CD1c-positive myeloid dendritic cell (primary cell): ENCODE measurements around the gene NSL1.
A peak's percentile ranks its signal among the peaks of the same experiment; 100 is the strongest.
"Not testable (repeated sequence)": the region's sequence is repeated elsewhere in the genome, so short reads cannot be mapped to it uniquely, and the experiment has no call there.

Experiments used
- DNase-seq: peaks from one replicate; pipeline ENCODE4 v3.0.0-alpha.2; 2016; ENCODE audit errors: extremely low spot score

NSL1 gene

DNA sequence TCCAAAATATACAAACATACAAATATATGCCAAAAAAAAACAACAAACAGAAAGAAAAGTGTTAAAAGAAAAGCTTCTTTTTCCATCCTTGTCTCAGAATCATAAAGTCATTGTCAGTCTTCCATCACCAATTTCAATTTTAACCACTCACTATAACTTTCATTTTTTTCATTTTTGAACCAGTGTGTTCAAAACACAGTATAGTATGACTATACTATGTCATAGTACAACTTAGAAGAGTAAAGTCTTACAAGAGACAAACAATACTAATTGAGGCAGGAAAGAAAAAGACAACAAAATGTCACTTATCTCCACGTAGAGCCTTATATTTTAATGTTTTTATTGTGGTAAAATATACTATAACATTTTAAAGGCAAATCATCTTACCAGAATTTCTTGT lies 7.6 kb downstream of the NSL1 start:
- DNase-seq, result no peak

DNA sequence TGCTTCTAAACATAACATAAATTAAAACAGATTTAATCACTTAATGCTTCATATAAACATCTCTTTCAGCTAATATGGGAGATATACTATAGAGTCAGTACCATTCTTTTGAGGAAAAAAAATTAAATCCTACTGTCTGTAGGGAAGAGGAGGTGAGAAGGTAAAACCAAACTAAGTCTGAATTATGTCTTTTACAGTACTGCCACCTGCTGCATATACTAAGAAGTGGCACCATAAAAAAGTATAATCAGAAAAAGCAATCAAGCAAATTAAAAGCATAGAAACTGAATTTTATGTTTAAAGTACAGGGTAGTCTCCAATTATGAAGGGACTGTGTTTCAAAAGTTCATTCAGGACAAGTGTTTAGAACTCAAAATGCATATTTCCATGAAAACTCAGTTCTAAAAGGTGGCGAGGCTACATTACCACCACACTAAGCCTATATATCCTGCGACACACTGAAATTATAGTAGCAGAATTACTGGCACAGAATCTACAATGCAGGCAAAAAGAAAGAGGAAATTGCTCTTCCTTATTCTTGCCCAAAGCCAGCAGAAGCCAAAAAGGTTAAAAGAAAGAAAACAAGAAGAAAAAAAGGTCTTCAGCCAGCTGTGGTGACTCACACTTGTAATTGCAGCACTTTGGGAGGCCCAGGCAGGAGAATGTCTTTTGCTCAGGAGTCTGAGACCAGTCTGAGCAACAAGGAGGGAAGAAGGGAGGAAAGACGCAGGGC lies 9.0 kb downstream of the NSL1 start:
- peak; percentile 58 for DNase-seq

DNA sequence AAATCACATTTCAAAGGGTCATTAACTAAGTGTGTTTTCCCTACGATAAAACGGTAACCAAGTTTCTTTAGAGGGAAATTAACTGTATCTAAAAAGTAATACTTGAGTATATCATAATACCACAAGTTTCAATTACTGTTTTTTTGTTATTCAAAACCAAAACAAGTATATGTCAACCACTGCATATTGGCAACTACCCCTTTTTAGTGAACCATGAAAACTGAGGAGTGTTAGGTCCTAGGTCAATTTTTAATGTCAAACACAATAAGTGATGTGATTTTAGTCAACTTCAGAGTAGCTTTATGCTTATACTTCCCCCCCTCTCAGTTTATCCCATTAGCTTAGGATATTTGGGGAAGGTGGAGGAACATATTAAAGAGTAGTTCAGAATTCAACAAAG lies 10.4 kb downstream of the NSL1 start:
- no peak for DNase-seq

DNA sequence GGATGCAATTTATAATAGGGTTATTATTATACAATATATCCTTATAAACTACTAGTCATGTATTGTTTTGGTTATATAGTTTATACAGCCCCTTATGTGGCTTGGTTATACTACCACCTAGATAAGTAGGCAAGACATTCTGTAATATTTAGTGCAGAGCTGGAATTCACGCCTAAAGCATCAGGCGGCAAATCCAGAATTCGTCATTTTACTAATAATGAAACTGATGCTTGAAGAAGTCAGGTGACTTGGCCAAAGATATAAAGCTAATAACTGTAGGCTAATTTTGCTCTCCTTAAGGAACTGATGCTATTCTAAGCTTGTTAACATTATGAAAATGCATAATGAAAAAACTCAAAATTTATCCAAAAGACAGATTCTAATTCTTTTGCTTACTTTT lies 10.8 kb downstream of the NSL1 start:
- no peak for DNase-seq

DNA sequence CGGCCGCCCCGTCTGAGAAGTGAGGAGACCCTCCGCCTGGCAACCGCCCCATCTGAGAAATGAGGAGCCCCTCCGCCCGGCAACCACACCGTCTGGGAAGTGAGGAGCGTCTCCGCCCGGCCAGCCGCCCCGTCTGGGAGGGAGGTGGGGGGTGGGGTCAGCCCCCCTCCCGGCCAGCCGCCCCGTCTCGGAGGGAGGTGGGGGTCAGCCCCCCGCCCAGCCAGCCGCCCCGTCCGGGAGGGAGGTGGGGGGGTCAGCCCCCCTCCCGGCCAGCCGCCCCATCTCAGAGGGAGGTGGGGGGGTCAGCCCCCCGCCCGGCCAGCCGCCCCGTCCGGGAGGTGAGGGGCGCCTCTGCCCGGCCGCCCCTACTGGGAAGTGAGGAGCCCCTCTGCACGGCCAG lies 12.5 kb downstream of the NSL1 start:
- not testable (repeated sequence) for DNase-seq

DNA sequence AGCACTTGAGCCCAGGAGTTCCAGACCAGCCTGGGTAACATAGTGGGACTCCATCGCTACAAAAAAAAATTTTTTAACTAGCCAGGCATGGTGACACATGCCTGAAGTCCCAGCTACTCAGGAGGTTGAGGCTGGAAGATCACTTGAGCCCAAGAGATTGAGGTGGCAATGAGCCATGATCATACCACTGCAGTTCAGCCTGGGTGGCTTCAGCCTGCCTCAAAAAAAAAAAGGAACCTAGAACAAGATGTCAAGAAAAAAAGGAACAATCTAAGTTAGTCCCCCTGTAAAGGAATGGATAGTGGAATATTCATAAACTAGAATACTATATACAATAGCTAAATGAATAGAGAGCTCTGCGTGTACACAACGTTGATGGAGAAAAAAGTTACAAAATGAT lies 14.4 kb downstream of the NSL1 start:
- peak; percentile 44 for DNase-seq

DNA sequence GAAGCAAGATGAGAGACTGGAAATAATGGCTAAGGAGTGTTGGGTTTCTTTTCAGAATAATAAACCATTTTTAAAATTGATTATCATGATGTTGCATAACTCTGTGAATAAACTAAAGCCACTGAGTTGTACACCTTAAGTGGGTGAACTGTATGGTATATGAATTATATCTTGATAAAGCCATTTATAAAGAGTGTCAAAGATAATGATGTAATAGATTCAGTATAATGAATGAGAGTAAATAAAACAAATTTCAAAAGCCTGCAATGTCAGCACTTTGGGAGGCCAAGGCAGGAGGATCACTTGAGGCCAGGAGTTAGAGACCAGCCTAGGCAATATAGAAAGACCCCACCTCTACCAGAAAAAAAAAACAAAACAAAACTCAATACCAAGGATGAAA lies 16.3 kb downstream of the NSL1 start:
- no peak for DNase-seq

DNA sequence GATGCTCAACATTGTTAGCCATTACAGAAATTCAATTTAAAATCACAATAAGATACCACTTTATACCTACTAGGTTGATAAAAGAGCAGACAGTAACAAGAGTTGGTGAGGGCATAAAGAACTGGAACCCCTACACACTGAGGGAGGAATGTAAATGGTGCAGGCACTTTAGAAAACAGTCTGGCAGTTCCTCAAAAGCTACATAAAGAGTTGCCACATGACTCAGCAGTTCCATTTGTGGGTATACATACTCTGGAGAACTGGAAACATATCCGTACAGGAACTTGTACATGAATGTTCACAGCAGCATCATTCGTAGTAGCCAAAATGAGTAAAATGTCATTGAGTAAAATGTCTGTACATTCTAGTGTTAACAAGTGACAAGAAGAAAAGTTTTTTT lies 17.0 kb downstream of the NSL1 start:
- DNase-seq, result peak; percentile 82

DNA sequence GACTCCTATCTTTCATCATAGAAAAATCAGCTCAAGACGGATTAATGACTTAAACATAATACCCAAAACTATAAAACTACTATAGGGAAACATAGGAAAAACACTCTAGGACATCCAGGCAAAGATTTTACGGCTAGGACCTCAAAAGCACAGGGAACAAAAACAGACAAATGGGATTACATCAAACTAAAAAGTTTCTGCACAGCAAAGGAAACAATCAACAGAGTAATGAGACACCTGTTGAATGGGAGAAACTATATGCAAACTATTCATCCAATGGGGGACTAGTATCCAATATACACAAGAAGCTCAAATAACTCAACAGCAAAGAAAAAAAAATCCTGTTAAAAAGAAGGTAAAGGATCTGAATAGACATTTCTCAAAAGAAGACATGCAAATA lies 18.6 kb downstream of the NSL1 start:
- no peak for DNase-seq

DNA sequence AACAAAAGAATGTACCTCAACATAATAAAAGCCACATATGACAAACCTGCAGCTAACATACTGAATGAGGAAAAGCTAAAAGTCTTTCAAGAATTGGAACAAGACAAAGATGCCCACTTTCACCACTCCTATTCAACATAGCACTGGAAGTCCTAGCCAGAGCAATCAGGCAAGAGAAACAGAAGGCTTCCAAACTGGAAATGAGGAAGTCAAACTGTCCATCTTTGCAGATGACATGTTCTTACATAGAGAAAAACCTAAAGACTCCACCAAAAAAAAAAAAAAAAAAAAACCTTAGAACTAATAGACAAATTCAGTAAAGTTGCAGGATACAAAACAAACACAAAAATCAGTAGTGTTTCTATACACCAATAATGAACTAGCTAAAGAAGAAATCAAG lies 20.2 kb downstream of the NSL1 start:
- peak; percentile 20 for DNase-seq

DNA sequence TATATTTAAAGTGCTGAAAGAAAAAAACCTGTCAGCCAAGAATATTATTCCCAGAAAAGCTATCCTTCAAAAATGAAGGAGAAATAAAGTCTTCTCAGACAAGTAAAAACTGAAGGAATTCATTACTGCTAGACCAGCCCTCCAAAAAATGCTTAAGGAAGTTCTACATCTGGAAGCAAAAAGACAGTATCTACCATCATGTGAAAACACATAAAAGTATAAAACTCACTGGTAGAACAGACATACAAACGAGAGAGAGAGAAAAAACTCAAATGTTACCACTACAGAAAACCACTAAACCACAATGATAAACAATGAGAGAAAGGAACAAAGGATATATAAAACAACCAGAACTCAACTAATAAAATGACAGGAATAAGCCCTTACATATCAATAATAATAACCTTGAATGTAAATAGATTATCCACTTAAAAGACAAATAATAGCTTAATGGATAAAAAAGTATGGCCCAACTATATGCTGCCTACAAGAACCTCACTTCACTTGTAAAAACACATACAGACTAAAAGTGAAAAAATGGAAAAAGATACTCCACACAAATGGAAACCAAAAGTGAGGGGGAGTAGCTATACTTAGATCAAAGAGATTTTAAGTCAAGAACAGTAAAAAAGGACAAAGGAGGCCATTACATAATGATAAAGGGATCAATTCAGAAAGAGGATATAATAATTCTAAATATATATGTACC lies 22.0 kb downstream of the NSL1 start:
- DNase-seq, result no peak

DNA sequence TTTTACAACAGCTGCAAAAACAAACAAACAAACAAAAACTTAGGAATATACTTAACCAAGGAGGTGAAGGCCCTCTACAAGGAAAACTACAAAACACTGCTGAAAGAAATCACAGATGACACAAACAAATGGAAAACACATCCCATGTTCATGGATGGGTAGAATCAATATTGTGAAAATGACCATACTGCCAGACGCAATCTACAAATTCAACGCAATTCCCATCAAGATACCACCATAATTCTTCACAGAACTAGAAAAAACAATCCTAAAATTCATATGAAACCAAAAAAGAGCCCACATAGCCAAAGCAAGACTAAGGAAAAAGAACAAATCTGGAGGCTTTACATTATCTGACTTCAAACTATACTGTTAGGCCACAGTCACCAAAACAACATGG lies 24.8 kb downstream of the NSL1 start:
- not testable (repeated sequence) for DNase-seq

DNA sequence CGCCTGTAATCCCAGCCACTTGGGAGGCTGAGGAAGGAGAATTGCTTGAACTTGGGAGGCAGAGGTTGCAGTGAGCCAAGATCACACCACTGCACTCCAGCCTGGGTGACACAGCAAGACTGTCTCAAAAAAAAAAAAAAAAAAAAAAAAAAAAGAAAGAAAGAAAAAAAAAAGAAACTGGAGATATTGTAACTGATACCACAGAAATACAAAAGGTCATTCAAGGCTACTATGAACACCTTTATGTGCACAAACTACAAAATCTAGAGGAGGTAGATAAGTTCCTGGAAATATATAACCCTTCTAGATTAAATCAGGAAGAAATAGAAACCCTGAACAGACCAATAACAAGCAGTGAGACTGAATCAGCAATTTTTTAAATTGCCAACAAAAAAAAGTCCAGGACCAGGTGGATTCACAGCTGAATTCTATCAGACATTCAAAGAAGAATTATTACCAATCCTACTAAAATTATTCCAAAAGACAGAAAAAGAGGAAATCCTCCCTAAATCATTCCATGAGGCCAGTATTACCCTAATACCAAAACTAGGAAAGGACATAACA lies 26.8 kb downstream of the NSL1 start:
- DNase-seq, result not testable (repeated sequence)

DNA sequence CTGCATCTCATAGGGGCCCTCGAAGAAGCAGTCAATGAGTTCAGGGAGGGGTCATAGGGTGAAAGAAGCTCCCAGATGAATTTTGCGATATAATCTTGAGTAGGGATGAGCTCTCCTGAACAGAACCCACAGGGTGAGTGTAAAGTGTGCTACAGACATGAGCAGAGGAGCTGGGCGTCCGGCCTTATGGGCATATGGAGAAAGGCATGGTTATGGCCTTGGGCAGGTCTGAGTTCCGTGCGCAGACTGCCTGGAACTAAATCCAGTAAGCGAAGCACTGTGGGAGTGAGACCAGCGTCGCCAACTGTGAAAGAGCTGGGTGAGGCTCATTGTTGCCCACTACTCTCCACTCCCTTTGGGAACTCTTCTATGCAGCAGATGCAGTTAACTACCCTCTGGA lies 28.7 kb downstream of the NSL1 start:
- no peak for DNase-seq

DNA sequence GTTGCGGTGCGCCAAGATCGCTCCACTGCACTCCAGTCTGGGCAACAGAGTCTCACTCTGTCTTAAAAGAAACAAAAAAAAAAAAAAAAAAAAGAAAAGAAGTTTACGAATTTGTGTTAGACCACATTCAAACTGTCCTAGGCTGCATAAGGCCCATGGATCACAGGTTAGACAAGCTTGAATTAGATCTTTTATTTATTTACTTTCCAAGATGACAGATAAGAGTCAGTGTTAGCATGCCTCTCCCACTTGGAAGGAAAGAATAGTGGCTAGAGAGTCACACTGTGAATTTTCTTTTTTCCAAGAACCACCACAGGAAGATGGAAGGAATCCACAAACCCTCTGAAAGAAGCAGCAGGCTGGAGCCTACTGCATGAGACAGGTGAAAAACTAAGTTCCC lies 29.3 kb downstream of the NSL1 start:
- no peak for DNase-seq

DNA sequence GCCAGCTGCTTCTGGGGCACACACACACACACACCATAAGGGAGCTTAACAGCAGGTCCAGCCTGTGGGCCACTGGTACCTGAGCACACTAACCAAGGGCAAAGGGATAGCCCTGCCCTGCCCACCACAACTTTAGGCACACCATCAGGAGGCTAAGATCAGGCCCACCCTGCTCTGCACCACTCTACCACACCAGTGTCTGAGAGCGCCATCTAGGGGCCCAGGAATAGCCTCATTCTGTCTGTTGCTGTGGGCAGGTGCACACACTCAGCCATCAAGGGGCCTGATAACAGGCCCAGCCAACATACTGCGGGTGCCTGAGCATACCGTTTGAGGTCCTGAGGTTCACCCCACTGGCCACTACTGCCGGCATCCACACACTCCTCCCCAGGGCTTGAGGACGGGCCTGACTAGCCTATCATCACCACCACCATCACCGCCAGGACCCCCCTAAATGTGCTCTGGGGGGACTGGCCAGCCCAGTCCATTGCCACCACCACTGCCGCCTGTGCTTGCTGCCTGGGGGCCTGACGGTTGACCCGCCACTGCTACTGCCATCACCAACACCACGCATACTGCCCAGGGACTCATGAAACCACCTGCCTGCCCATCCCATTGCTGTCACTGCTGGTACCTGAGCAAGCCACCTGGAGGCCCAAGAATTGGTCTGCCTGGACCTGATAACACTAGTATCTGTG lies 31.3 kb downstream of the NSL1 start:
- peak; percentile 46 for DNase-seq

DNA sequence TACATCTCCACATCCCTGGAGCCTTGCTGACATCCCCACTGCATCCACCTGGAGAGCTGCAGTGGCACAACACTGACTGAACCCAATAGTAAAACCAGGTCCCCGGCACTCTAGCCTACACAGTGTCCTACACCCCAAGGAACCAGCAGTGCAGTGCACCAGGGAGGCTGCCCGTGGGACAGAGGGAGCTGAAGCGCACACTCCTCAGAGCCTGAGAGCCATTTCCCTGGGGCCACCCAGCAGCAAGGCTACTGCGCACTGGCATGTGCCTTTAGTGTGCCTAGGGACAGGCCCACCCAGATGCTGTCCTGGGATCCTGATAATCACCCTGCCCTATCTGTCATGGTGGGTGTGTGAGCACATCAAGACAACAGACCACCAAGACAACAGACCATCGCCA lies 31.9 kb downstream of the NSL1 start:
- no peak for DNase-seq

DNA sequence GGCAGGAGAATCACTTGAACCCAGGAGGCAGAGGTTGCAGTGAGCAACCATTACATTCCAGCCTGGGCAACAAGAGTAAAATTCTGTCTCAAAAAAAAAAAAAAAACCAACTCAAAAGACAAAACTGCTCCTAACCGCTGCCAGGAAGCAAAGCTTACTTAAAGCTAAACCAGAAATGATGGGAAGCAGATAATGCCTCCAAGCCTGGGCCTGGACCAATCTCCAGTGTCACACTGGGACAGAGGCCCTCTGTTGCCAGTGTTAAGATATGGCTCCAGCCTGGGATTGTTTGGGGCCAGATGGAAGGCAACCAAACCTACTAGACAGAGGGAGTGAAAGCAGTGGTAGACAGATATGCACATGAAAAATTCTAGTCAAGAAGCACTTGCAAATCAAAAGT lies 36.9 kb downstream of the NSL1 start:
- no peak for DNase-seq

DNA sequence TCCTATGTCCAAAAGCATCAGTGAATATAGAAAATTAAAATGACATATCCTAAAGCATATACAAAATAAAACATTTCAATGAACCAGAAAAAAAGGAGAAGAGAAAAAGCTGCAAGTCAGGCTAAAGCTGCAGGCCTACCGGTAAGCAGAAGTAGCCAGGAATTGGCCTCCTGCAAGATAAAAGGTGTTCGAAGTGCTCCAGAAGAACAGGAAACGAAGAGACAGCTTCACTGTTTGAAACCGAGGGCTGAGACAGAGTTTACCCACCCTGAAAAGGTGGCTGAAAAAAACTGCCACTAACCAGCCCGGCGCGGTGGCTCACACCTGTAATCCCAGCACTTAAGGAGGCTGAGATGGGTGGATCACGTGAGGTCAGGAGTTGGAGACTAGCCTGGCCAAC lies 37.4 kb downstream of the NSL1 start:
- peak; percentile 48 for DNase-seq

DNA sequence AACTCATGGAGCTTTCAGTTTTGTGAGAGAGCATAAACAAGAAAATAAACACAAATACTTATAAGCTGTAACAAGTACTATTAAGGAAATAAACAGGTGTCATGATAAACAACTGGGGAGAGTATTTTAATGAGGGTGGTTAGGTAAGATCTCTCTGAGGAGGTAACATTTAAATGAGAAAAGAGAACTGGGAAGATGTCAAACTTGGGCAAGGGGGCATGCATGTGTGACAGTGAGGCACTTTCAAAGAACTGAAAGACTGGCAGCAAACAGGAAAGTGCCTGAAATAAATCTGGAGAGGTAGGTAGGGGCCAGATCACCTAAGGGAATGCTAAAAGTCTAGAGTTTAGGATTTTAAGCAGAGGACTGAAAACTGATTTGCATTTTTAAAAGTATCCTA lies 37.8 kb downstream of the NSL1 start:
- peak; percentile 40 for DNase-seq

DNA sequence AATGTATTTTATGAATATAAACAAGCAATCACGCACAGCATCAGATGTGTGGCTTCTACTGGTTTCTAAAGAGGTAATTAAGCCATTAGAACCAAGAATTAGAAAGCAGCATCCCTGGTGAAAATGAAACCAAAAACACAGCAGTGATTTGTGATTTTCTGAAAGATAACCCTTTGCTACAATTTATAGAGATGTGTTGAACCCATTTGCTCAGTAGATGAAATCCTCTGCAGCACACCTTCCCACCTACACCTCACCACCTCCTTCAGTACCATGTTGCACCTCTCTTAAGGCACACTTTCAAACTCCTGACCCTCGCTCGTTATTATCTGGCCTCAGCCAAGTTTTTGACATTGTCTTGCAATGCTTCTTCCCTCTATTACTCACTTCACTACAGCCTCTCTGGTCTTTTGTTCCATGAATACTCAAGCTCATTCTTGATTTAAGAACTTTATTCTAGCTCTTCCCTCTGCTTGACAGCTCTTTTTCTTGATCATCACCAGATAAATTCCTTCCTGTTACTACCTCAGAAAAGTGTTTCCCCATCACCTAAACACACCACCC lies 38.6 kb downstream of the NSL1 start:
- DNase-seq, result peak; percentile 25

DNA sequence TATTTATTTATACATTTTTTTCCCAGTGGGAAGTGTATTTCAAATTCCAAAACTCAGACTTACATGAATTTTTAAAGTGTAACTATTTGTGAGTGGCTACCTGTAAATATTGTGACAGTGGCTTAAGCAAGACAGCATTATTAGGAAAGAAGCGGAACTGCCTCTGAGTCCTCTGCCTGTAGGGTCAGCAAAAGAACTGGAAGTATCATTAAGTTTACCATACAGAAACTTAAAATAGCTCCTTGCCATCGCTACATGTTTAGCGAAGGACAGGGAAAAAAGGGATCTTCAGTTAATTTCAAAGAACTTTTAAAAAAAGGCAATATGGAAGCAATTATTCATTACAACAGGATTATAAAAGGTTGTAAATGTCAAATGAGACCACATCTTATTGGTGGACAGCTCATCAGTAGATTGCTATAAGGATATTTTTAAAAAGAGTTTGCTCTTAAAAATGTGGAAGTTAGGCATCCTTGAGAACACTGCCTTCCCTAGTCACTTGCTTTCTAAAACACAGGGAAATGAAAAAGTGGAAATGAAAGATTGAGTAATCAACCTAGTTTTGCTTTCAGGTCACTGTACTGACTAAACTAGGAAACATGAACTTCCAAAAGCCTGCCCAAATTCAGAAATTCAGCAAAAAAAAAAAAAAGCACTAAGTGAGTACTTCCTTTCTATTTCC lies 39.2 kb downstream of the NSL1 start:
- DNase-seq, result peak; percentile 95
